GM12892 (cell line): Measurements from ENCODE around the gene ADARB2.

Experiments used
- POLR2A ChIP-seq: IDR thresholded peaks from 2 replicates; pipeline ENCODE4 v1.6.1; 2011; ENCODE audit warnings: low read depth, low read length, control low read depth
- POLR2AphosphoS5 ChIP-seq: IDR thresholded peaks from 2 replicates; pipeline ENCODE4 v1.6.1; 2011; ENCODE audit warnings: low read depth, low read length, control low read depth
- TAF1 ChIP-seq: IDR thresholded peaks from 2 replicates; pipeline ENCODE4 v1.6.1; 2011; ENCODE audit warnings: low read depth, mild to moderate bottlenecking, control low read depth, low read length, borderline replicate concordance

DNA sequence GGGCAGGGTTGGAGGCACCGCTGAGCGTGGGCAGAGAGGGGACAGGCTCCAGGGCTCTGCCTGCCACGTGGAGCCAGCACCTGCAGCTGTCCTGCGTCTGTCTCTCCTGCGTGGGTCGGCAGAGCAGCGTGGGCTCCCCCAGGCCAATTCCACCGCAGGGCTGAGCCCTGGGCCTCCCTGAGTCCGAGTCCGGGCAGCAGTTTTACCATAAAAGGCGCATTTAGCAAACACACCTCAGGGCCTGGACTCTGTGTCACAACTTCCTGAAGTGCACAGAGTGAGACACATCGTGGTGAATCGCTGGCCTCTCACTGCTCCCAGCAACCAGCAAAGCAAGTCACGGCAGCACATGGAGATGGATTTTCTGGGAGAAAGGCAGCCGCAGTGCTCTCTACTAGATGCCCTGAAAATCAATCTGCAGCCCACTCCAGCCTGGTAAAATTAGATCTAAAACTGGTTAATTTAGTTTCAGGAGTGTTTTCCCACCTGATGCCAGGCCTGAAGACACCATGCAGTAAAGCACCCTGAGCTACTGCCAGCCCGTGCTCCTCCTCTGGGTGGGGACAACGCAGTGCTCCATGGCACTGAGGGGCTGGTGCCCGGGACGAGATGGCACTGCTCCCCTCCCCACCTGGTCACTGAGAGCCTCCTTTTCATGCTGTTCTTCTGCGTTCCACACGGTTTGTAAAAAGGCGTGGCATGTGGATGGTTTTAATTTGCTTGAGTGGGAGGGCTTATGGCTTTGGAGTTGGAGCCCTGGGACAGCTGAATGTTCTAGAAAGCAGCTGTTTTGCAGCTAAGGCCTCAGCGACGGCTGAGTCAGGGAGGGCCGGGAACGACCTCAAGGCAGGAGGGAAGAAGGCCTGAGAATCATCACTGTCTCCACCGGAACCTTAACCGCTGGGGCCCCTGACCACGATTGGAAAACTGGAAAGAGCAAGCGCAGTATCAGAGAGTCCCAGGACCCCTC is 336.9 kb downstream of the ADARB2 start:
- TF ChIP-seq POLR2AphosphoS5 (no peak), POLR2A (no peak), TAF1 (no peak)
